Karpas-422 (cell line): ENCODE data around the gene SLC15A5. TPM values are rescaled to one million over a fixed set of nuclear protein-coding genes. Genes with fewer than 3 reads are reported as not detected.

Experiments used
- DNase-seq: peaks from one replicate; pipeline ENCODE4 v3.0.0-alpha.2; 2015
- H2AFZ ChIP-seq: fragments of 200-600 bp; sonication (generic); 2 replicates; pipeline ENCODE4 v1.6.1; 2014; ENCODE audit warnings: antibody characterized with exemption, low read length, mixed read lengths
- H3K27ac ChIP-seq: fragments of 200-600 bp; sonication (generic); 2 replicates; pipeline ENCODE4 v1.5.1; 2014; ENCODE audit warnings: mild to moderate bottlenecking, low read length, moderate library complexity
- H3K27me3 ChIP-seq: fragments of 200-600 bp; sonication (generic); 2 replicates; pipeline ENCODE4 v1.6.1; 2014; ENCODE audit warnings: low read length, mixed read lengths
- H3K36me3 ChIP-seq: fragments of 200-600 bp; sonication (generic); 2 replicates; pipeline ENCODE4 v1.6.1; 2014; ENCODE audit warnings: low read length, mixed read lengths; ENCODE audit not compliant: insufficient read depth
- H3K4me1 ChIP-seq: fragments of 200-600 bp; sonication (generic); 2 replicates; pipeline ENCODE4 v1.6.1; 2014; ENCODE audit warnings: mild to moderate bottlenecking, low read length, mixed read lengths
- H3K4me2 ChIP-seq: fragments of 200-600 bp; sonication (generic); 2 replicates; pipeline ENCODE4 v1.6.1; 2014; ENCODE audit warnings: low read length, low read depth, mild to moderate bottlenecking; ENCODE audit not compliant: poor library complexity, severe bottlenecking
- H3K4me3 ChIP-seq: fragments of 200-600 bp; sonication (generic); 2 replicates; pipeline ENCODE4 v1.5.1; 2014; ENCODE audit warnings: mild to moderate bottlenecking, antibody characterized with exemption, low read length, mixed read lengths
- H3K79me2 ChIP-seq: fragments of 200-600 bp; sonication (generic); 2 replicates; pipeline ENCODE4 v1.6.1; 2014; ENCODE audit warnings: mild to moderate bottlenecking, low read length, mixed read lengths
- H3K9ac ChIP-seq: fragments of 200-600 bp; sonication (generic); 2 replicates; pipeline ENCODE4 v1.6.0; 2014; ENCODE audit warnings: low read length
- H3K9me2 ChIP-seq: fragments of 200-600 bp; sonication (generic), shearing (Covaris generic); replicated peaks from 2 replicates; pipeline ENCODE4 v1.6.0; 2014; ENCODE audit warnings: mild to moderate bottlenecking, low read length, moderate library complexity; ENCODE audit not compliant: insufficient read depth
- H3K9me3 ChIP-seq: fragments of 300-700, 200-600 bp; sonication (generic); 2 replicates; pipeline ENCODE4 v1.6.1; 2014; ENCODE audit warnings: low read length, mixed read lengths
- H4K20me1 ChIP-seq: fragments of 200-600 bp; sonication (generic); 2 replicates; pipeline ENCODE4 v1.6.1; 2014; ENCODE audit warnings: mild to moderate bottlenecking, antibody characterized with exemption, low read length, low read depth; ENCODE audit not compliant: insufficient read depth
- total RNA-seq: library from RNA; depleted of rRNA; stranded (reverse); fragments of >200 nt; shearing (Covaris generic); gene quantifications from 2 replicates; pipeline ENCODE4 v1.2.3, GENCODE V29; 2014; ENCODE audit warnings: low replicate concordance

The SLC15A5 gene
- total RNA-seq, 1 experiment from 2014 or later: not detected

DNA sequence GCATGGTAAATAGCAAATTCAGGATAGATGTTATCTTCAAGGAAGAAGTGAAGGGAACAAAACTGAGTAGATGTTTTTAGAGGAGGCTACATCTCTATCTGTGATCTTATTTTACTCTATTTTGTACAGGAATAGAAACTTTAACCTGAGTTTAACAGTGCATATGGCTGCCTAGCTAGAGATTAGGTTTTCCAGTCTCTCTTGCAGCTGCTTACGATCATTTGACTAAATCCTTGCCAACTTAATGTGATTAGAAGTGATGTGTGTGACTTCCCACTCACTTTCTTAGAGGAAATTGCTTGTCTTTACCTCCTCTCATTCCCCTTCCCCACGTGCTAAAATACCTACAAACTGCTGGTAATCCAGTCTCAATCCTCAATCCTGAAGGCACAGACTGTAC, 26.5 kb upstream of the SLC15A5 start:
- no peak overlapping the region for H3K4me2 ChIP-seq
- DNase-seq: no peak
- H3K4me1 ChIP-seq: no peaks in the 10 kb centered on the region
- H3K9me2 ChIP-seq: 0 out of 2 replicates have a peak, but pooled peaks cover 3% of the 10 kb centered on the region
- no peak overlapping the region for H3K27ac ChIP-seq
- H2AFZ ChIP-seq: no peak overlapping the region
- H3K9ac ChIP-seq: no peak overlapping the region
- H3K36me3 ChIP-seq: no peaks in the 10 kb centered on the region
- no peaks in the 10 kb centered on the region for H4K20me1 ChIP-seq
- no peak overlapping the region for H3K4me3 ChIP-seq
- peaks cover under 1% of the 10 kb centered on the region; the same call in 1 of the 2 replicates for H3K9me3 ChIP-seq
- H3K27me3 ChIP-seq: no peaks in the 10 kb centered on the region
- no peaks in the 10 kb centered on the region for H3K79me2 ChIP-seq

DNA sequence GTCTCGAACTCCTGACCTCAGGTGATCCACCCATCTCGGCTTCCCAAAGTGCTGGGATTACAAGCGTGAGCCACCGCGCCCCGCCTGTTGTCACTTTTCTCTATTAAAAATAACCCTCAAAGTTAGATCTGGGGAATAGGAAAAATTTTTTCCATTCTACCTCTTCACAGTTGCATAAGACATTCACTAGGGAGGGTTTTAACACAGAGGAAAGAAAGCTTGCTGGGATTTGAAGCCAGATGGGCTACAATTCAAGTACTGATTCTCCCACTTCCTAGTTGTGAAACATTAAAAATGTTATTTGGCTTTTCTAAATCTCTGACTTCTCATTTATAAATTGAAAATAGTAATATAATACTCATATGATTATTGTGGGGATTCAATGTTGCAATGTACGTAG, 23.3 kb upstream of the SLC15A5 start:
- Histone ChIP-seq H3K9me2 (0 out of 2 replicates have a peak, but pooled peaks cover 3% of the 10 kb centered on the region), H2AFZ (no peak overlapping the region), H3K4me2 (no peak overlapping the region), H3K9ac (no peak overlapping the region), H3K79me2 (no peaks in the 10 kb centered on the region), H4K20me1 (no peaks in the 10 kb centered on the region), H3K27ac (no peak overlapping the region), H3K9me3 (no peaks in the 10 kb centered on the region), H3K27me3 (no peaks in the 10 kb centered on the region), H3K4me1 (no peaks in the 10 kb centered on the region), H3K36me3 (no peaks in the 10 kb centered on the region), H3K4me3 (no peak overlapping the region)
- no peak for DNase-seq

- no peak overlapping the region for H2AFZ ChIP-seq
- H3K9ac ChIP-seq: no peak overlapping the region
- no peaks in the 10 kb centered on the region for H3K27me3 ChIP-seq
- no peak overlapping the region for H3K27ac ChIP-seq
- no peaks in the 10 kb centered on the region for H3K36me3 ChIP-seq
- 0 out of 2 replicates have a peak, but pooled peaks cover under 1% of the 10 kb centered on the region for H3K9me2 ChIP-seq
- H3K9me3 ChIP-seq: no peaks in the 10 kb centered on the region
- no peak overlapping the region for H3K4me3 ChIP-seq
- no peaks in the 10 kb centered on the region for H3K4me1 ChIP-seq
- H4K20me1 ChIP-seq: no peaks in the 10 kb centered on the region
- no peak overlapping the region for H3K4me2 ChIP-seq
- no peak for DNase-seq
- no peaks in the 10 kb centered on the region for H3K79me2 ChIP-seq
These were observed 22.6 kb upstream of the SLC15A5 start for GRCh38 chr12:16300122-16300521.

DNA sequence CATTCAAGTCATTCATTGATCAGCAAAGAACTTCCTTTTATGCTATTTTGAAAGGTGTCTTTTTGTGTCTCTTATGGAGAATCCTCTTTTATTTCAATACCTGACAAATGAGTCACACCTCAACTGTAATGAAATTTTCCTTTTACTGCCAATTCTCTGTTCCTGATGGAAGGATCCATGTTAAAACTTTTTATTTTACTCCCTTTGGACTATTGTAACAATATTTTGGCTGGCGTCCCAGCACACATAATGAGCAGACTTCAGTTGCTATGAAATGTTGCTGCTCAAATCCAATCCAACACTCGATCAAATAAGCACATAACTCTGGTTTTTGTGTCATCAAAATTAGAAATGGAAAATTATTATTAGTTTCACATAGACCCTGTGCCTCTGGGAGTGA, 21.9 kb upstream of the SLC15A5 start:
- H3K79me2 ChIP-seq: no peaks in the 10 kb centered on the region
- no peak for DNase-seq
- no peak overlapping the region for H2AFZ ChIP-seq
- no peaks in the 10 kb centered on the region for H3K9me2 ChIP-seq
- no peaks in the 10 kb centered on the region for H4K20me1 ChIP-seq
- H3K4me3 ChIP-seq: no peak overlapping the region
- H3K9me3 ChIP-seq: no peaks in the 10 kb centered on the region
- no peaks in the 10 kb centered on the region for H3K4me1 ChIP-seq
- H3K4me2 ChIP-seq: no peak overlapping the region
- H3K27ac ChIP-seq: no peak overlapping the region
- H3K36me3 ChIP-seq: no peaks in the 10 kb centered on the region
- no peak overlapping the region for H3K9ac ChIP-seq
- H3K27me3 ChIP-seq: no peaks in the 10 kb centered on the region

GRCh38 chr12:16297521-16297920, 20.0 kb upstream of the SLC15A5 start:
- Histone ChIP-seq H4K20me1 (no peaks in the 10 kb centered on the region), H3K27me3 (no peaks in the 10 kb centered on the region), H3K36me3 (no peaks in the 10 kb centered on the region), H3K9me3 (no peaks in the 10 kb centered on the region), H3K9me2 (no peaks in the 10 kb centered on the region), H3K4me1 (no peaks in the 10 kb centered on the region), H3K79me2 (no peaks in the 10 kb centered on the region), H3K4me3 (no peak overlapping the region), H3K27ac (no peak overlapping the region), H3K4me2 (no peak overlapping the region), H2AFZ (no peak overlapping the region), H3K9ac (no peak overlapping the region)
- DNase-seq: no peak

GRCh38 chr12:16294376-16294956, 17.0 kb upstream of the SLC15A5 start:
- Histone ChIP-seq H3K79me2 (no peaks in the 10 kb centered on the region), H3K27ac (no peak overlapping the region), H3K9me3 (no peaks in the 10 kb centered on the region), H3K4me3 (no peak overlapping the region), H3K36me3 (no peaks in the 10 kb centered on the region), H3K4me1 (no peaks in the 10 kb centered on the region), H3K9ac (no peak overlapping the region), H3K27me3 (no peaks in the 10 kb centered on the region), H4K20me1 (no peaks in the 10 kb centered on the region), H2AFZ (no peak overlapping the region), H3K9me2 (no peaks in the 10 kb centered on the region), H3K4me2 (no peak overlapping the region)
- no peak for DNase-seq

DNA sequence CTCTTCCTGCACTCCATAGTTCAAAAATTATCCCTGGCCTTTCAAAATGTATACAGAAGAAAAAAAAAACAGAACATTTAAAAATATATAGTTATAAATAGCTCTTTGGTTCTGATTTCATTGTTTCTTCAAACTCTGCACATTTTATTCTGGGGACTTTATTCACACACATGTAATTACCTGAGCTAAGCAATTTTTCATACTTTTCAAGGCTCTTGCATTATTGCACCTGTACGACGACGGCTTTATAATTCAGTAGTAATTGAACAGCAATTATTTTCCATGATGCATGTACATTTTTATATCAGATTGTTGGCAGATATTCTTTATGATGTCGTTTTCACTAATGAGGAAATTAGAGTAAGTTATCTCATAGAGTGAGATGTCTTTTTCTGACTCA, 13.5 kb upstream of the SLC15A5 start:
- Histone ChIP-seq H3K9me3 (no peaks in the 10 kb centered on the region), H3K27ac (no peak overlapping the region), H3K4me3 (no peak overlapping the region), H3K9me2 (no peaks in the 10 kb centered on the region), H2AFZ (no peak overlapping the region), H3K9ac (no peak overlapping the region), H3K4me1 (no peaks in the 10 kb centered on the region), H3K79me2 (no peaks in the 10 kb centered on the region), H4K20me1 (no peaks in the 10 kb centered on the region), H3K4me2 (no peak overlapping the region), H3K36me3 (no peaks in the 10 kb centered on the region), H3K27me3 (no peaks in the 10 kb centered on the region)
- DNase-seq: no peak

DNA sequence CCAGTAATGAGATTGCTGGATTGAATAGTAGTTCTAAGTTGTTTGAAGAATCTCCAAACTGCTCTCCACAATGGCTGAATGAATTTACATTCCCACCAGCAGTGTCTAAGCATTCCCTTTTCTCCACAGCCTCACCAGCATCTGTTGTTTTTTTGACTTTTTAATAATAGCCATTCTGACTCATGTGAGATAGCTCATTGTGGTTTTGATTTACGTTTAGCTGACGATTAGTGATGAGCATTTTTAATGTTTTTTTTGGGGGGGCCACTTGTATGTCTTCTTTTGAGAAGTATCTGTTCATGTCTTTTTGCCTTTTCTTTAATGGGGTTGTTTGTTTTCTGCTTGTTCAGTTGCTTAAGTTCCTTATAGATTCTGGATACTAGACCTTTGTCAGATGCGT, 8.1 kb upstream of the SLC15A5 start:
- H3K4me2 ChIP-seq: no peak overlapping the region
- DNase-seq: no peak

More for the DNA sequence above, 8.1 kb upstream of the SLC15A5 start:
- H3K27me3 ChIP-seq: no peaks in the 10 kb centered on the region
- no peak overlapping the region for H3K9ac ChIP-seq
- H3K79me2 ChIP-seq: no peaks in the 10 kb centered on the region
- no peak overlapping the region for H3K27ac ChIP-seq
- H3K36me3 ChIP-seq: no peaks in the 10 kb centered on the region
- no peak overlapping the region for H2AFZ ChIP-seq
- no peaks in the 10 kb centered on the region for H3K4me1 ChIP-seq
- H3K9me3 ChIP-seq: no peaks in the 10 kb centered on the region
- no peaks in the 10 kb centered on the region for H4K20me1 ChIP-seq
- no peak overlapping the region for H3K4me3 ChIP-seq
- H3K9me2 ChIP-seq: no peaks in the 10 kb centered on the region
